HUES64 (cell line): ENCODE measurements around the gene ARHGAP6.

ENCODE experiments used
- H3K27ac ChIP-seq: 2 replicates; pipeline ENCODE4 v1.7.0; 2013; ENCODE audit warnings: low read depth, low read length, inconsistent platforms
- H3K27me3 ChIP-seq: 2 replicates; pipeline ENCODE4 v1.6.1; 2013; ENCODE audit warnings: mild to moderate bottlenecking, low read length; ENCODE audit not compliant: insufficient read depth
- H3K36me3 ChIP-seq: 2 replicates; pipeline ENCODE4 v1.6.1; 2013; ENCODE audit warnings: mild to moderate bottlenecking, low read length; ENCODE audit not compliant: insufficient read depth
- H3K4me1 ChIP-seq: 2 replicates; pipeline ENCODE4 v1.6.1; 2013; ENCODE audit warnings: mild to moderate bottlenecking, low read length, moderate library complexity; ENCODE audit not compliant: insufficient read depth
- H3K4me3 ChIP-seq: 2 replicates; pipeline ENCODE4 v1.5.1; 2013; ENCODE audit warnings: mild to moderate bottlenecking, low read length, moderate library complexity
- H3K9ac ChIP-seq: 2 replicates; pipeline ENCODE4 v1.6.1; 2013; ENCODE audit warnings: mild to moderate bottlenecking, low read depth, low read length
- H3K9me3 ChIP-seq: 2 replicates; pipeline ENCODE4 v1.6.1; 2013; ENCODE audit warnings: low read depth, low read length; ENCODE audit not compliant: insufficient read depth
- WGBS: fragments of 150-250, 120-280 bp; methylation state at CpG from one replicate; pipeline ENCODE4 v1.1.7; 2013; ENCODE audit warnings: missing lambda C conversion rate; 5-methylcytosine and 5-hydroxymethylcytosine counted together

Gene ARHGAP6

GRCh38 chrX:11164433-11164832 is 501.3 kb downstream of the ARHGAP6 start:
- WGBS, result 91% methylated on average over 6 of the region's 6 CpGs
- Histone ChIP-seq H3K9me3 (no peaks in the 10 kb centered on the region), H3K27me3 (no peaks in the 10 kb centered on the region), H3K4me3 (no peak overlapping the region), H3K4me1 (0 out of 2 replicates have a peak, but pooled peaks cover 4% of the 10 kb centered on the region), H3K9ac (no peak overlapping the region), H3K36me3 (no peaks in the 10 kb centered on the region), H3K27ac (no peak overlapping the region)

GRCh38 chrX:11159149-11159548 is 506.6 kb downstream of the ARHGAP6 start:
- WGBS, result 96% methylated on average over 1 of the region's 1 CpG
- Histone ChIP-seq H3K4me3 (no peak overlapping the region), H3K27ac (no peak overlapping the region), H3K9me3 (no peaks in the 10 kb centered on the region), H3K27me3 (no peaks in the 10 kb centered on the region), H3K4me1 (no peaks in the 10 kb centered on the region), H3K36me3 (no peaks in the 10 kb centered on the region), H3K9ac (no peak overlapping the region)

- peaks cover 6% of the 10 kb centered on the region for H3K4me1 ChIP-seq
- WGBS, result 97% methylated on average over 2 of the region's 4 CpGs
- H3K27me3 ChIP-seq, result no peaks in the 10 kb centered on the region
- H3K36me3 ChIP-seq, result no peaks in the 10 kb centered on the region
- no peak overlapping the region for H3K27ac ChIP-seq
- H3K9me3 ChIP-seq, result no peaks in the 10 kb centered on the region
- H3K4me3 ChIP-seq, result no peak overlapping the region
- H3K9ac ChIP-seq, result no peak overlapping the region
Measured at GRCh38 chrX:11151799-11152559, 513.7 kb downstream of the ARHGAP6 start.

- H3K9me3 ChIP-seq, result no peaks in the 10 kb centered on the region
- WGBS, result 94% methylated on average over 7 of the region's 7 CpGs
- no peak overlapping the region for H3K9ac ChIP-seq
- H3K4me1 ChIP-seq, result peaks cover 6% of the 10 kb centered on the region
- H3K27me3 ChIP-seq, result no peaks in the 10 kb centered on the region
- H3K36me3 ChIP-seq, result no peaks in the 10 kb centered on the region
- H3K27ac ChIP-seq, result no peak overlapping the region
- H3K4me3 ChIP-seq, result no peak overlapping the region
Measured at GRCh38 chrX:11148401-11148800, 517.3 kb downstream of the ARHGAP6 start.

- Histone ChIP-seq H3K27me3 (no peaks in the 10 kb centered on the region), H3K9me3 (no peaks in the 10 kb centered on the region), H3K9ac (no peak overlapping the region), H3K36me3 (no peaks in the 10 kb centered on the region), H3K27ac (no peak overlapping the region), H3K4me1 (peaks cover 6% of the 10 kb centered on the region), H3K4me3 (no peak overlapping the region)
- WGBS, result no CpG with 5 or more reads among the region's 1 CpG
Measured at GRCh38 chrX:11146411-11146810, 519.3 kb downstream of the ARHGAP6 start.

GRCh38 chrX:11143931-11144678 is 521.6 kb downstream of the ARHGAP6 start:
- Histone ChIP-seq H3K4me3 (no peak overlapping the region), H3K4me1 (no peaks in the 10 kb centered on the region), H3K27me3 (no peaks in the 10 kb centered on the region), H3K9me3 (no peaks in the 10 kb centered on the region), H3K27ac (no peak overlapping the region), H3K9ac (no peak overlapping the region), H3K36me3 (no peaks in the 10 kb centered on the region)
- WGBS, result 47% methylated on average over 19 of the region's 20 CpGs

- H3K27me3 ChIP-seq, result no peaks in the 10 kb centered on the region
- H3K9ac ChIP-seq, result no peak overlapping the region
- H3K9me3 ChIP-seq, result no peaks in the 10 kb centered on the region
- no peaks in the 10 kb centered on the region for H3K36me3 ChIP-seq
- no peak overlapping the region for H3K4me3 ChIP-seq
- no peak overlapping the region for H3K27ac ChIP-seq
- H3K4me1 ChIP-seq, result no peaks in the 10 kb centered on the region
- WGBS, result 95% methylated on average over 53 of the region's 56 CpGs
Measured at GRCh38 chrX:11138498-11139390, 527.0 kb downstream of the ARHGAP6 start.

- 53% methylated on average over 5 of the region's 6 CpGs for WGBS
- H3K27ac ChIP-seq, result no peak overlapping the region
- no peaks in the 10 kb centered on the region for H3K9me3 ChIP-seq
- no peaks in the 10 kb centered on the region for H3K27me3 ChIP-seq
- H3K9ac ChIP-seq, result no peak overlapping the region
- no peak overlapping the region for H3K4me3 ChIP-seq
- no peaks in the 10 kb centered on the region for H3K4me1 ChIP-seq
- no peaks in the 10 kb centered on the region for H3K36me3 ChIP-seq
Measured at GRCh38 chrX:11137543-11138139, 528.1 kb downstream of the ARHGAP6 start.

- no peaks in the 10 kb centered on the region for H3K4me1 ChIP-seq
- WGBS, result 67% methylated on average over 1 of the region's 2 CpGs
- H3K4me3 ChIP-seq, result no peak overlapping the region
- H3K9me3 ChIP-seq, result no peaks in the 10 kb centered on the region
- no peak overlapping the region for H3K27ac ChIP-seq
- no peak overlapping the region for H3K9ac ChIP-seq
- no peaks in the 10 kb centered on the region for H3K36me3 ChIP-seq
- no peaks in the 10 kb centered on the region for H3K27me3 ChIP-seq
Measured at GRCh38 chrX:11135564-11136185, 530.0 kb downstream of the ARHGAP6 start.

- Histone ChIP-seq H3K27me3 (no peaks in the 10 kb centered on the region), H3K27ac (no peak overlapping the region), H3K36me3 (no peaks in the 10 kb centered on the region), H3K4me1 (no peaks in the 10 kb centered on the region), H3K4me3 (no peak overlapping the region), H3K9me3 (no peaks in the 10 kb centered on the region), H3K9ac (no peak overlapping the region)
Measured at GRCh38 chrX:11131146-11131545, 534.6 kb downstream of the ARHGAP6 start.
